ENCODE results near the gene NUBPL.
A peak's percentile ranks its signal among the peaks of the same experiment; 100 is the strongest.

NUBPL gene

GRCh38 chr14:31561155-31561846 lies at the start of gene NUBPL:
TSS of gene NUBPL (plus strand) at chr14:31561404. CDS start at chr14:31561440, 36 bp downstream.
- peak; percentile 97 for DNase-seq
- in situ Hi-C loops (cut with MboI; ENCODE audit: low pct_unique_long_range_greater_than_20kb, low sequenced_read_pairs) = no loop called here

- DNase-seq = no peak
- in situ Hi-C loops (cut with MboI; ENCODE audit: low pct_unique_long_range_greater_than_20kb, low sequenced_read_pairs) = no loop called here
These were observed 34.1 kb upstream of the NUBPL start for GRCh38 chr14:31527087-31527486.

GRCh38 chr14:31527546-31527945 lies 33.7 kb upstream of the NUBPL start:
- in situ Hi-C loops (cut with MboI; ENCODE audit: low pct_unique_long_range_greater_than_20kb, low sequenced_read_pairs) = no loop called here
- no peak for DNase-seq

DNA sequence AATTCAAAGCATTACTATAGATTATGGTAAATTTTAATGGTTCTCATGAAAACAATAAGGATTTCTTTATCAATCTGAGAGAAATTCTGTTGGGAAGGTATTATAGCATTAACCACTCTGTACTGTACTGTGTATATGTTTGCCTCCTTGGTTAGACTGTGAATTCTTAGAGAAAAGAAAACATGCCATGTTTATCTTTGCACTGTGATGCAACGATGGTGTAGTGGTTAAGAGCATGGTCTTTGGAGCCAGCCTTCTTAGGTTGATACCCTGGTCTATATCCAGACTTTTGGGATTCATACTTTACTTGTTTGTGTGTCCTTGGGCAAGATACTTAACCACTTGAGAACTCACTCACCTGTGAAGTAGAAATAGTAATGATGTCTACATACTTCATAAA lies 32.2 kb upstream of the NUBPL start:
- DNase-seq = no peak
- in situ Hi-C loops (cut with MboI; ENCODE audit: low pct_unique_long_range_greater_than_20kb, low sequenced_read_pairs) = no loop called here

DNA sequence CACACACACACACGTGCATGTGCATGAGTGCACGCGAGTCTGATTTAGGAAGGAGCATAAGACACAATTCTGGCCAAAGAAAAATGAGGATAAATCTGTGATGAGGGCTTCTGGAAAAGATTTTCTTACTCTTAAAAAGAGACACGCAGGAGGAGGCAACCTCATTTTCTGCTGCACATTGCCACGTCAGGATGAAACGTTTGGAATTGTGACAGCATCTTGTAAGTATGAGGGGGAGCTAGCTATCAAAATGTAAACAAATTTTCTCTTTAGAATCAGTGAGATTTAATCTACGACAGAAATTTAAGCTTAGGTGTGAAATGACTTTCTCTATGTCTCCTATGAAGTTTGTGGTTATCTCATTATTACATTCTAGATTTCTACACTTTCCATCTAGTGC lies 31.1 kb upstream of the NUBPL start:
- in situ Hi-C loops (cut with MboI; ENCODE audit: low pct_unique_long_range_greater_than_20kb, low sequenced_read_pairs) = no loop called here
- DNase-seq = no peak

DNA sequence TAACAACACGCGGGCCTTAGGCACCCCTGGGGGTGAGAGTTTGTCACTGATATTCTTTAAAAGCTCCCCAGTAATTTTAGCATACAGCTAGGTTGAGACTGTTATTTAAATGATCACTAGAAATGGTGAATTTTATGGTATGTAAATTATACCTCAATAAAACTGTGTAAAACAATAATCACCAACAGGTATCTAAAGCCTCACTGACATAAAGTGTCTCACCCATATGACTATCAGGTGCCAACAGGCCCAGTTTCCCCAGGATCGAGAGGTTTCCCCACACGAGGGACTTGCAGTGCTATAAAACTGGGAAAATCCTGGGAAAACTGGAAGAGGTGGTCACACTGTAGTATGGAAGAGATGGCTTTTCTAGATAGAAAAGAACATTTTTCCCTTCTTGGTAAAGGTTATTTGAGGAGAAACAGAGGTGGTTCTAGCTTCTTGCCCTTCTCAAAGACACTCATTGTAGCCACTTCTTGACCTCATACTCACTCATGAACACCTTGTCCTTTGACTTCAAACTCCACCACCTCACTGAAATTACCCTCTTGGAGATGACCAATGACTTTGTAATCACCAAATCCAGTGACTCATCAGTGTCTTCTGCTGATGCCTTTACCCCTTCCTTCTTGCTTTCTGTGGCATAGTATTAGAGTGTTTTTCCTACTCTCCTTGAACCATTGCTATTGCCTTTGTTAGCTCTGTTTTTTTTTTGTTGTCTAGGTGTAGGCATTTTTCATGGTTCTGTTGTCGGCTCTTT lies 24.8 kb upstream of the NUBPL start:
- DNase-seq = no peak
- in situ Hi-C loops (cut with MboI; ENCODE audit: low pct_unique_long_range_greater_than_20kb, low sequenced_read_pairs) = no loop called here

DNA sequence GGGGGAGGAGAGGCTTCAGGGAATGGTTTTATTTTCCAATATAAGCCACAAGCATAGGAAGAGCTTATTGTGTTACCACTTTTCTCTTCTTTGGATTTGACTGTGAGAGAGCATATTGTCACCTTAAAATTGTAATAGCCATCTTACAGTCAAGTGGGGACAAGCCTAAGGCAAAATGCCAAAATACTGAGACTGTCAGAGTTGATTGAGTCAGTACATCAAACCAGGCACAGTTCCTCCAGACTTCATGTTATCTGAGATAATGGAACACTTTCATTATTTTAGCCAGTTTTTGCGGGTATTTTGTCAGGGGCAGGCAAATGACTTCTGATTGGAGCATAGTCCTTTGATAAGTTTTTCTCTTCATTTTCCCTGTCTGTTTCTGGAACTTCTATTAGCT lies 19.5 kb upstream of the NUBPL start:
- in situ Hi-C loops (cut with MboI; ENCODE audit: low pct_unique_long_range_greater_than_20kb, low sequenced_read_pairs) = no loop called here
- no peak for DNase-seq

DNA sequence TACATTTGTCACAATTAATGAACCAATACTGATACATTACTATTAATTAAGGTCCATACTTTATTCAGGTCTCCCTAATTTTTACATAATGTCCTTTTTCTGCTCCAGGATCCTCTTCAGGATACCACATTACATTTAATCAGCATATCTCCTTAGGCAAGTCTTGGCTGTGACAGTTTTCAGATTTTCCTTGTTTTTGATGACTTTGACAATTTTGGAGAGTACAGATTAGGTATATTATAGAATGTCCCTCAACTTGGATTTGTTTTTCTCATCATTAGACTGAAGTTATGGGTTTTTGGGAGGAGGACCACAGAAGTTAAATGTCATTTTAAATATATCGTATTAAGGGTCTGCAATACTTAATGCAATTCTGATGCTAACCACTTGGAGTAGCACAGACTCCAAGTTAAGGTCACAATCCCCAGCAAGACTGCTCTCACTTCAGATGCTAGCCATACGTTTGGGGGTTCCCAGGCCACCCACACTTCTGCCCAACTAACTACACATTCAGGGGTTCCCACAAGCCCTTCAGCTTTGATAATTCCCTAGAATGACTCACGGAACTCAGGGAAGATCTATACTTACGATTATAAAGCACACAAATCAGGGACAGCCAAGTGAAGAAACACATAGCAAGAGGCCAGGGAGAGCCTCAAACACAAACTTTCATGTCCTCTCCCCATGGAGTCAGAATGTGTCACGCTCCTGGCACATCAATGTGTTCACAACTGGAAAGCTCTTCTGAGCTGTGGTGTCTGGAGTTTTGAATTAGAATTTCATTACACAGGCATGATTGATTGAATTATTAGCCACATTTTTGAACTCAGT lies 17.0 kb upstream of the NUBPL start:
- in situ Hi-C loops (cut with MboI; ENCODE audit: low pct_unique_long_range_greater_than_20kb, low sequenced_read_pairs) = no loop called here
- DNase-seq = no peak

- in situ Hi-C loops (cut with MboI; ENCODE audit: low pct_unique_long_range_greater_than_20kb, low sequenced_read_pairs) = no loop called here
- DNase-seq = no peak
These were observed 16.4 kb upstream of the NUBPL start for GRCh38 chr14:31544816-31545215.

DNA sequence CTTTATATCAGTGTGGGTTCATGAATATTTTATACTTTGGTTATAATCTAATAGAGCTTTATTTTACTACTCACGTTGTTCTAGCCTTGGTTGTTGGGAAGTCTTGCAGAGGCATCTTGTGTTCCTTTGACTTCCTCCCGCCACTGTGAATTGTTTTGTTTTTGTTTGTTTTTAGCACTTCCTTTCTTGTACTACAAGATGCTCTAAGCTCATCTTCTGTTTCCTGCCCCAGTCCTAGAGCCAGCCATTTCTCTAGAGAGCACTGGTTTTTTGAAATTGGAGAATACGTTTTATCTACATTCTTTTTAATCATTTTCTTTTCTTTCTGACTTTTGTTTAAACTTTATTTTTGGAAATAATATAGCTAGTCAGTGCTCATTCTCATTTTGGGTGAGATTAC lies 15.9 kb upstream of the NUBPL start:
- in situ Hi-C loops (cut with MboI; ENCODE audit: low pct_unique_long_range_greater_than_20kb, low sequenced_read_pairs) = no loop called here
- no peak for DNase-seq

DNA sequence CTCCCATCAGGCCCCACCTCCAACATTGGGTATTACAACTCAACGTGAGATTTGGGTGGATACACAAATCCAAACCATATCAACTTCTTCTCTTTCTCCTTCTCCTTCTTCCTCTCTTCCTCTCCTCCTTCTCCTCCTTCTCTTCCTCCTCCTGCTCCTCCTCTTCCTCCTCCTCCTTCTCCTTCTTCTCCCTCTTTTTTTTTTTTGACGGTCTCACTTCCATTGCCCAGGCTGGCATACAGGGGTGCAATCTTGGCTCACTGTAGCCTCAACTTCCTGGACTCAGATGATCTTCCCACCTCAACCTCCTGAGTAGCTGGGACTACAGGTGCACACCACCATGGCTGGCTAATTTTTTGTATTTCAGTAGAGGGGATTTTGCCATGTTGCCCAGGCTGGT lies 11.4 kb upstream of the NUBPL start:
- in situ Hi-C loops (cut with MboI; ENCODE audit: low pct_unique_long_range_greater_than_20kb, low sequenced_read_pairs) = no loop called here
- DNase-seq = no peak

GRCh38 chr14:31550589-31550988 lies 10.6 kb upstream of the NUBPL start:
- in situ Hi-C loops (cut with MboI; ENCODE audit: low pct_unique_long_range_greater_than_20kb, low sequenced_read_pairs) = no loop called here
- no peak for DNase-seq

DNA sequence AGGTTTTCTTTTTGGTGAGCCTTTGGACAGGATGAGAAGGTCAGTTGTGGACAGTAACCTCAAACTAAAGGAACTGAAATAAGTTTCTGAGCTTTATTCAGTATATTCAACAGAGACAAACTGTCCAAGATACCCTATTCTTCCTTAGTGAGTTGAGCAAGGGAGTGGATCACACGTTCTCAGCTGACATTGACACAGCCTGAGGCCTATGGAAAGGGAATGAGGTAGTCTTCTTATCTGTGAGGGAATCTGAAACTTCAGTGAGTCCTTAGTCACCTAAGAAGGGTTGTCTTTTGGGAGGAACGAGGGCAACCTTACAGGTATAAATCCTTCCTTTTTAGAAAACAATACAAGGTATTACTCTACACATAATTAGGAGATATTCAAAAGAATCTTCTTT lies 5.0 kb upstream of the NUBPL start:
- in situ Hi-C loops (cut with MboI; ENCODE audit: low pct_unique_long_range_greater_than_20kb, low sequenced_read_pairs) = no loop called here
- DNase-seq = no peak

- in situ Hi-C loops (cut with MboI; ENCODE audit: low pct_unique_long_range_greater_than_20kb, low sequenced_read_pairs) = no loop called here
- no peak for DNase-seq
These were observed 1.3 kb upstream of the NUBPL start for GRCh38 chr14:31559939-31560338.

DNA sequence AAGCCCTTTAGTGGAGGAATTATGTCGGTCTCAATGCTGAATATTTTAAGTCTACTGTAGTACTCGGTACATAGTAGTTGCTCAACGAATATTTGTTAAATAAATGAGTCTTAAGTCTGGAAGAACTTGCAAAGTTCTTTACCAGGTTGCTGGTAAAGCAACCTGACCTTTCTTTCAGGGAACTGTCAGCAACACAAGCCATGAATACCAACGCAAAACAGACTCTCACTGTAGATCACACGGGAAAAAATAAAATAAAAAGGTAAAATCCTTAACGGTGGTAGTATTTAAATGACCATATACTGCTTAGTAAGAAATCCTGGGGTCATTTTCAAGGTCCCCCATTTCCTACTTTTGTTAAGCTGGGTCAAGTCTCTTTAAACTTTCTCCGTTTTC lies 447 bp upstream of the NUBPL start:
- no peak for DNase-seq
- in situ Hi-C loops (cut with MboI; ENCODE audit: low pct_unique_long_range_greater_than_20kb, low sequenced_read_pairs) = no loop called here

GRCh38 chr14:31564194-31564593 lies 3.0 kb downstream of the NUBPL start:
- DNase-seq = no peak
- in situ Hi-C loops (cut with MboI; ENCODE audit: low pct_unique_long_range_greater_than_20kb, low sequenced_read_pairs) = no loop called here

DNA sequence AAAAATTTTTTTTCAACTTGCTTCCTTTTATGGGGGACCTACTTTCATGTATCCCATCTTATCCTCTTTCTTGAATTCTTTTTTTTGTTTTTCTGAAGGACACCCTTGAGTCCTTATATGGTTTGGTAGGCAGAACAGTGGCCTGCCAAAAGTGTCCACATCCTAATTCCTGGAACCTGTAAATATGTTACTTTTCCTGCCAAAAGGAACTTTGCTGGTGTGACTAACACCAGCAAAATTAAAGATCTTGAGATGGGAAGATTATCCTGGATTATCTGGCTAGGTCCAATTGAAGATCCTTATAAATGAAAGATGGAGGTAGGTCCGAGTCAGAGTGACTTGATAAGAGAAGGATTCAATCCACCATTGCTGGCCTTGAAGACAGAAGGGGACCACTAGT lies 5.3 kb downstream of the NUBPL start:
- DNase-seq = no peak
- in situ Hi-C loops (cut with MboI; ENCODE audit: low pct_unique_long_range_greater_than_20kb, low sequenced_read_pairs) = no loop called here

- no peak for DNase-seq
- in situ Hi-C loops (cut with MboI; ENCODE audit: low pct_unique_long_range_greater_than_20kb, low sequenced_read_pairs) = no loop called here
These were observed 6.5 kb downstream of the NUBPL start for GRCh38 chr14:31567655-31568054.

DNA sequence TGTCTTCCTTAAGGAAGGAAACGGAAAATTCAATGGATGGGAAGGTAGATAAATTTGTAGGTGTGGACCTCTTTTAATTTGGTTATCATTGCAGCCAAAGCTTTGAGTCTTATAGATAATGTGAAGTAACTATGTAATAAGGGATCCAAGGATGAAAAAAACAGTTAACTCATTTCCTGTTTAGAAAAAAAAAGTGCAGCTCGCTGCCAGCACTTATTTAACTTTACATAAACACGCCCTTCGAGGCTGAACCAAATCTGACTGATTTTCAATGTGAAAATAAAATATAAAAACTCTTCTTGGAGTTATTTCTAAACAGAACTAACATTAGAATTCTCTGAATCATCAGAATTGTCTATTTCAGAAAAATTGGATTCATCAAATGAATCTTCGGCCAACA lies 7.0 kb downstream of the NUBPL start:
- no peak for DNase-seq
- in situ Hi-C loops (cut with MboI; ENCODE audit: low pct_unique_long_range_greater_than_20kb, low sequenced_read_pairs) = no loop called here

DNA sequence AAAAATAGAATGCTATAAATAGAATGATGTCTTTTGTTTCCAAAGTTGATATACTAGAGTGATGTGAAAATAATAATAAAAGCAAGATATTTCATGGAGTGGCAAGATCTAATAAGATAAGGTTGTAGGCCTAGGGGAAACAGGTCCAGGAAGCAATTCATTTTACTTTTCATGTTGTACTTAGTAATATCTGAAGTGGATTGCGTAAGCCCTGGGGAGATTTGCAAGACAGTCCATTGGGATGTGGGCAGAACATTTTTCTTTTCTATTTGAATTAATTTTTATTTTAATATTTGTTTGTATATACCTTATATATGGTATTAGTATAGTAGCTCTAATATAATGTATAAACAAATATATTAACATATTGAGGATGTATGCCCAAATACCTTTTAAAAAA lies 7.5 kb downstream of the NUBPL start:
- DNase-seq = no peak

More for the DNA sequence above, 7.5 kb downstream of the NUBPL start:
- in situ Hi-C loops (cut with MboI; ENCODE audit: low pct_unique_long_range_greater_than_20kb, low sequenced_read_pairs) = no loop called here

Measured in KBM-7 (cell line).